H1 (cell line): ENCODE data around the gene DNASE1L1. TPM values are rescaled to one million over a fixed set of nuclear protein-coding genes. Genes with fewer than 3 reads are reported as not detected.

Source experiments
- CTCF ChIA-PET: fragments of 300-600 bp; sonication (Branson Sonifier 250); formaldehyde crosslinking; loops from one replicate; lab custom pipeline; 2021; ENCODE audit not compliant: partially characterized antibody; lab: Charles Lee
- POLR2A ChIA-PET: fragments of 300-600 bp; sonication (Branson Sonifier 250); formaldehyde crosslinking; loops from one replicate; lab custom pipeline; 2021; ENCODE audit warnings: inconsistent platforms; ENCODE audit not compliant: partially characterized antibody; lab: Charles Lee
- DNase-seq, 2 experiments: peaks; one replicate each; pipeline versions ENCODE4 v3.0.0 to v3.0.0-alpha.2; 2010 to 2022; ENCODE audit warnings: low spot score in 2 of 2, low read depth in 1 of 2, mixed read lengths in 1 of 2
- FAIRE-seq: peaks from 2 replicates; lab custom pipeline; 2011; peaks lifted over from hg19 to GRCh38; lab: Jason Lieb, UNC
- H2AFZ ChIP-seq: 2 replicates; pipeline ENCODE4 v1.8.1; 2012; ENCODE audit warnings: low read length, inconsistent platforms
- H2AK5ac ChIP-seq: 2 replicates; pipeline ENCODE4 v1.6.1; 2013; ENCODE audit warnings: low read depth, low read length
- H2BK120ac ChIP-seq: replicated peaks from 2 replicates; pipeline ENCODE3; 2013; ENCODE audit warnings: low read depth, low read length, inconsistent platforms
- H2BK12ac ChIP-seq: 2 replicates; pipeline ENCODE4 v1.6.1; 2013; ENCODE audit warnings: low read depth, low read length
- H2BK15ac ChIP-seq: 2 replicates; pipeline ENCODE4 v1.6.1; 2013; ENCODE audit warnings: low read length
- H2BK20ac ChIP-seq: 2 replicates; pipeline ENCODE4 v1.6.1; 2013; ENCODE audit warnings: low read length
- H2BK5ac ChIP-seq: 2 replicates; pipeline ENCODE4 v1.6.1; 2013; ENCODE audit warnings: low read depth, low read length
- H3K14ac ChIP-seq: 2 replicates; pipeline ENCODE4 v1.6.1; 2013; ENCODE audit warnings: inconsistent platforms; ENCODE audit not compliant: insufficient read length
- H3K18ac ChIP-seq: 2 replicates; pipeline ENCODE4 v1.6.1; 2013; ENCODE audit warnings: low read length; ENCODE audit errors: extremely low read depth
- H3K23ac ChIP-seq: 2 replicates; pipeline ENCODE4 v1.6.1; 2013; ENCODE audit warnings: inconsistent platforms; ENCODE audit not compliant: insufficient read length
- H3K23me2 ChIP-seq: 2 replicates; pipeline ENCODE4 v1.6.1; 2013; ENCODE audit warnings: low read depth, low read length
- H3K27ac ChIP-seq: 2 replicates; pipeline ENCODE4 v1.6.1; 2011; ENCODE audit warnings: low read depth, low read length, inconsistent platforms
- H3K27me3 ChIP-seq, 4 experiments: replicated peaks in 1 of 4; 1 replicate in 1 of 4; 2 replicates in 3 of 4; pipeline versions ENCODE4 v1.6.1 to v1.8.1; 2011 to 2013; ENCODE audit warnings: low read length in 3 of 4, mild to moderate bottlenecking in 3 of 4, inconsistent platforms in 2 of 4, mixed read lengths in 2 of 4, moderate library complexity in 1 of 4; ENCODE audit not compliant: control insufficient read depth in 3 of 4, insufficient read depth in 3 of 4; ENCODE audit errors: extremely low read depth in 1 of 4
- H3K36me3 ChIP-seq, 4 experiments: 2 replicates each; pipeline versions ENCODE4 v1.6.1 to v1.8.1; 2011 to 2013; ENCODE audit warnings: mild to moderate bottlenecking in 4 of 4, low read length in 3 of 4, moderate library complexity in 2 of 4, control low read depth in 1 of 4, inconsistent platforms in 1 of 4; ENCODE audit not compliant: insufficient read depth in 4 of 4, control insufficient read depth in 2 of 4
- H3K4ac ChIP-seq: replicated peaks from 2 replicates; pipeline ENCODE3; 2013; ENCODE audit warnings: low read length, low read depth, mixed read lengths, inconsistent platforms; ENCODE audit not compliant: insufficient read length
- H3K4me1 ChIP-seq, 4 experiments: replicated peaks in 1 of 4; 1 replicate in 1 of 4; 2 replicates in 3 of 4; pipeline versions ENCODE4 v1.6.1 to v1.8.1; 2011 to 2013; ENCODE audit warnings: low read length in 3 of 4, inconsistent platforms in 2 of 4, mixed read lengths in 1 of 4; ENCODE audit not compliant: insufficient read depth in 4 of 4, control insufficient read depth in 3 of 4
- H3K4me2 ChIP-seq, 2 experiments: 2 replicates each; pipeline versions ENCODE4 v1.6.1 to v1.8.1; 2011 to 2013; ENCODE audit warnings: low read depth in 2 of 2, low read length in 2 of 2, control low read depth in 1 of 2, inconsistent platforms in 1 of 2, mild to moderate bottlenecking in 1 of 2; ENCODE audit not compliant: insufficient read depth in 1 of 2
- H3K4me3 ChIP-seq, 4 experiments: fragments of 200-600, 300-600 bp in 1 of 4; sonication (generic), shearing (Covaris generic), sonication (Bioruptor Twin) in 1 of 4; 2 replicates each; pipeline versions ENCODE4 v1.5.1 to v1.8.1; 2011 to 2016; ENCODE audit warnings: low read length in 4 of 4, low read depth in 3 of 4, control low read depth in 2 of 4, inconsistent platforms in 2 of 4, mild to moderate bottlenecking in 2 of 4, mixed read lengths in 1 of 4, moderate library complexity in 1 of 4; ENCODE audit not compliant: insufficient read depth in 2 of 4; ENCODE audit errors: extremely low read depth in 1 of 4
- H3K56ac ChIP-seq: replicated peaks from 2 replicates; pipeline ENCODE3; 2013; ENCODE audit warnings: low read depth, mild to moderate bottlenecking, mixed read lengths, low read length, inconsistent platforms; ENCODE audit not compliant: insufficient read length
- H3K79me1 ChIP-seq: 2 replicates; pipeline ENCODE4 v1.6.1; 2013; ENCODE audit warnings: low read depth, low read length, control low read depth
- H3K79me2 ChIP-seq, 2 experiments: 2 replicates each; pipeline versions ENCODE4 v1.6.1 to v1.8.1; 2012 to 2013; ENCODE audit warnings: low read length in 2 of 2, mild to moderate bottlenecking in 2 of 2, inconsistent platforms in 1 of 2; ENCODE audit not compliant: insufficient read depth in 2 of 2, control insufficient read depth in 1 of 2
- H3K9ac ChIP-seq, 4 experiments: replicated peaks in 1 of 4; 1 replicate in 1 of 4; 2 replicates in 3 of 4; pipeline versions ENCODE4 v1.6.1 to v1.8.1; 2011 to 2013; ENCODE audit warnings: low read depth in 3 of 4, low read length in 3 of 4, control low read depth in 2 of 4, mild to moderate bottlenecking in 2 of 4, moderate library complexity in 2 of 4, inconsistent platforms in 1 of 4; ENCODE audit errors: extremely low read depth in 1 of 4
- H3K9me3 ChIP-seq, 2 experiments: 2 replicates each; pipeline versions ENCODE4 v1.6.1 to v1.8.1; 2012 to 2013; ENCODE audit warnings: mild to moderate bottlenecking in 2 of 2, moderate library complexity in 2 of 2, control low read depth in 1 of 2, inconsistent platforms in 1 of 2, low read depth in 1 of 2, low read length in 1 of 2, mixed read lengths in 1 of 2; ENCODE audit not compliant: insufficient read depth in 2 of 2
- H4K20me1 ChIP-seq, 2 experiments: replicated peaks in 1 of 2; 2 replicates each; pipeline versions ENCODE3 to v1.8.1; 2011 to 2013; ENCODE audit warnings: inconsistent platforms in 2 of 2, low read length in 2 of 2, mild to moderate bottlenecking in 1 of 2; ENCODE audit not compliant: insufficient read depth in 2 of 2, control insufficient read depth in 1 of 2
- H4K5ac ChIP-seq: 2 replicates; pipeline ENCODE4 v1.6.1; 2013; ENCODE audit warnings: low read length, low read depth, mixed read lengths, inconsistent platforms; ENCODE audit not compliant: insufficient read length
- H4K8ac ChIP-seq: 2 replicates; pipeline ENCODE4 v1.8.0; 2013; ENCODE audit warnings: mild to moderate bottlenecking, moderate library complexity, low read length, inconsistent platforms; ENCODE audit not compliant: insufficient read depth; ENCODE audit errors: extremely low read depth
- H4K91ac ChIP-seq: replicated peaks from 2 replicates; pipeline ENCODE3; 2013; ENCODE audit warnings: low read length, mixed read lengths, inconsistent platforms; ENCODE audit not compliant: insufficient read length
- BCL11A ChIP-seq, 2 experiments: IDR thresholded peaks; one replicate each; pipeline ENCODE4 v1.6.1; 2011; ENCODE audit warnings: low read depth in 2 of 2, low read length in 2 of 2, mild to moderate bottlenecking in 2 of 2
- BRCA1 ChIP-seq: IDR thresholded peaks from 2 replicates; pipeline ENCODE4 v1.6.1; 2012; ENCODE audit warnings: low read depth, low read length, improper control_type of control experiment
- EP300 ChIP-seq, 2 experiments: IDR thresholded peaks; 1 replicate in 1 of 2; 2 replicates in 1 of 2; pipeline ENCODE4 v1.6.1; 2011 to 2012; ENCODE audit warnings: low read depth in 2 of 2, low read length in 2 of 2, mild to moderate bottlenecking in 2 of 2, borderline replicate concordance in 1 of 2, inconsistent platforms in 1 of 2, moderate library complexity in 1 of 2
- NRF1 ChIP-seq: IDR thresholded peaks from 2 replicates; pipeline ENCODE4 v1.6.1; 2011; ENCODE audit warnings: mild to moderate bottlenecking, low read depth, low read length, improper control_type of control experiment
- POLR2A ChIP-seq, 2 experiments: IDR thresholded peaks; 1 replicate in 1 of 2; 2 replicates in 1 of 2; pipeline ENCODE4 v1.6.1; 2011; ENCODE audit warnings: low read depth in 2 of 2, low read length in 2 of 2, mild to moderate bottlenecking in 2 of 2; ENCODE audit errors: control extremely low read depth in 1 of 2
- POLR2AphosphoS5 ChIP-seq: IDR thresholded peaks from 2 replicates; pipeline ENCODE4 v1.6.1; 2011; ENCODE audit warnings: low read depth, low read length
- RBBP5 ChIP-seq: IDR thresholded peaks from 2 replicates; pipeline ENCODE4 v1.7.1; 2012; ENCODE audit warnings: low read depth, mild to moderate bottlenecking, inconsistent platforms, low read length, moderate library complexity, borderline replicate concordance
- SP2 ChIP-seq: IDR thresholded peaks from 2 replicates; pipeline ENCODE4 v1.6.1; 2012; ENCODE audit warnings: mild to moderate bottlenecking, low read length, inconsistent platforms
- SUZ12 ChIP-seq: fragments of 200-600 bp; sonication (generic); IDR thresholded peaks from 2 replicates; pipeline ENCODE4 v1.6.1; 2012; ENCODE audit warnings: mild to moderate bottlenecking, inconsistent platforms, low read length, moderate library complexity, mixed read lengths
- TAF7 ChIP-seq: optimal IDR thresholded peaks from 2 replicates; pipeline ENCODE3; 2011; ENCODE audit warnings: low read depth, mild to moderate bottlenecking, inconsistent platforms, low read length, moderate library complexity, borderline replicate concordance
- YY1 ChIP-seq: IDR thresholded peaks from 2 replicates; pipeline ENCODE4 v1.6.1; 2011; ENCODE audit warnings: low read depth, mild to moderate bottlenecking, low read length
- WGBS, 2 experiments: shearing (Covaris generic) in 1 of 2; methylation state at CpG; one replicate each; pipeline versions ENCODE4 v1.1.6 to v1.1.7; 2013 to 2015; ENCODE audit warnings: low lambda C conversion rate in 2 of 2, mixed read lengths in 2 of 2, inconsistent platforms in 1 of 2, low coverage in 1 of 2, missing lambda C conversion rate in 1 of 2; ENCODE audit not compliant: insufficient replicate concordance in 2 of 2, insufficient coverage in 1 of 2, insufficient read length in 1 of 2; ENCODE audit errors: extremely low coverage in 1 of 2, missing lambda C conversion rate in 1 of 2; 5-methylcytosine and 5-hydroxymethylcytosine counted together
- polyA plus RNA-seq, 7 experiments: library from polyadenylated mRNA; depleted of rRNA in 3 of 7; stranded (reverse) in 5 of 7; unstranded in 2 of 7; fragments of >200 nt in 5 of 7; fragments of 200-250 nt in 2 of 7; gene quantifications; 1 replicate in 5 of 7; 2 replicates in 1 of 7; 4 replicates in 1 of 7; pipeline versions ENCODE4 v1.2.1 to v1.2.3, GENCODE V29; 2011 to 2013; ENCODE audit warnings: missing spikeins in 2 of 7, mixed read lengths in 2 of 7
- total RNA-seq: library from RNA; stranded (reverse); fragmentation: NEBNext Ultra II Directional; extraction: Animal tissue kit (Norgen Biotek cat#: 25700); gene quantifications from 2 replicates; pipeline ENCODE4 v1.2.1, GENCODE V29; 2021

Gene DNASE1L1
- total and polyA plus RNA-seq, 2 of the 8 experiments (the other 6 are each of a cell fraction or from before 2014, with no cell fraction given) = 8.7 to 30.0 TPM

DNA sequence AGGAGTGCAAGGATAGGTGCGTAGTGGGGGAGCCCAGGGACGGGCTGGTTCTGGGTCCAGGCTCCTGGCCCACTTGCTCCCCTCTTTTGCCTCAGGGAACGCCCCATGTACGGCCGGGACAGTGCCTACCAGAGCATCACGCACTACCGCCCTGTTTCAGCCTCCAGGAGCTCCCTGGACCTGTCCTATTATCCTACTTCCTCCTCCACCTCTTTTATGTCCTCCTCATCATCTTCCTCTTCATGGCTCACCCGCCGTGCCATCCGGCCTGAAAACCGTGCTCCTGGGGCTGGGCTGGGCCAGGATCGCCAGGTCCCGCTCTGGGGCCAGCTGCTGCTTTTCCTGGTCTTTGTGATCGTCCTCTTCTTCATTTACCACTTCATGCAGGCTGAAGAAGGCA is 28.3 kb downstream of the DNASE1L1 start:
- no peak overlapping the region for H3K56ac ChIP-seq
- H4K20me1 ChIP-seq = peaks cover 0 to 2% of the 10 kb centered on the region in 2 experiments
- H3K4ac ChIP-seq = no peak overlapping the region
- H2BK20ac ChIP-seq = no peak overlapping the region
- peak overlapping the region; percentile 80 for H4K91ac ChIP-seq
- H3K4me3 ChIP-seq = peak overlapping the region; percentile 75 to 97 (median 78); a peak in 6 of 8 replicates
- H3K79me2 ChIP-seq = peaks cover 0 to 13% of the 10 kb centered on the region in 2 experiments; a peak in 2 of 4 replicates
- no peak overlapping the region for H3K14ac ChIP-seq
- peak overlapping the region; percentile 71 for H3K18ac ChIP-seq
- peak overlapping the region; percentile 84; the same call in 1 of the 2 replicates for H2BK12ac ChIP-seq
- POLR2A ChIA-PET = interaction anchor here (1.3 to 6.5 kb wide), 4 partner anchors 12 to 45 kb away, joined by 4 to 107 read pairs (median 60); partner anchors contain the start of gene RPL10
- peak overlapping the region; percentile 79 to 98 for H3K4me2 ChIP-seq
- DNase-seq (no peak), FAIRE-seq (no peak)
- CTCF ChIA-PET = no interaction called here
- H2AFZ ChIP-seq = no peak overlapping the region
- peaks cover 0 to 3% (median 0%) of the 10 kb centered on the region in 4 experiments; a peak in 1 of 7 replicates for H3K27me3 ChIP-seq
- 37% methylated on average over 6 of the region's 14 CpGs; no CpG with 5 or more reads in 1 of the 2 experiments for WGBS, 2 experiments
- H3K4me1 ChIP-seq = peaks cover 0 to 20% (median 9%) of the 10 kb centered on the region in 4 experiments; a peak in 6 of 7 replicates
- peak overlapping the region in 3 of 4 experiments; percentile 6 to 92 (median 36); a peak in 4 of 7 replicates for H3K9ac ChIP-seq
- no peak overlapping the region for H2BK120ac ChIP-seq
- H4K5ac ChIP-seq = peak overlapping the region; percentile 91
- no peak overlapping the region for H2BK15ac ChIP-seq
- no peaks in the 10 kb centered on the region for H3K9me3 ChIP-seq
- H4K8ac ChIP-seq = peak overlapping the region; percentile 57; the same call in 1 of the 2 replicates
- peak overlapping the region; percentile 53; the same call in 1 of the 2 replicates for H2AK5ac ChIP-seq
- H3K79me1 ChIP-seq = no peaks in the 10 kb centered on the region
- peaks cover 0 to 26% (median 0%) of the 10 kb centered on the region in 4 experiments; a peak in 2 of 8 replicates for H3K36me3 ChIP-seq
- peak overlapping the region; percentile 83 for H2BK5ac ChIP-seq
- H3K23me2 ChIP-seq = peaks cover 4% of the 10 kb centered on the region; the same call in 1 of the 2 replicates
- no peak overlapping the region for H3K23ac ChIP-seq
- peak overlapping the region; percentile 96; the same call in 1 of the 2 replicates for H3K27ac ChIP-seq
- TF ChIP-seq POLR2AphosphoS5 (peak; percentile 77; the same call in 1 of the 2 replicates), BRCA1 (no peak), NRF1 (no peak), SUZ12 (no peak), POLR2A (IDR thresholded peaks at IDR 0.05; ENCODE audit: control extremely low read depth in 1 of 2, low read depth in 2 of 2, low read length in 2 of 2) (0 out of 3 replicates have a peak, but pooled peaks of 1 of the 2 experiments have one; percentile 26), RBBP5 (no peak), TAF7 (peak; percentile 17), SP2 (no peak), YY1 (no peak), EP300 (IDR thresholded peaks at IDR 0.05; ENCODE audit: borderline replicate concordance in 1 of 2, low read depth in 2 of 2, low read length in 2 of 2) (no peak), BCL11A (IDR thresholded peaks at IDR 0.05; ENCODE audit: low read depth in 2 of 2, low read length in 2 of 2) (no peak)
